B cell (primary cell): ENCODE data around the gene CCNT2. TPM values are rescaled to one million over a fixed set of nuclear protein-coding genes. Genes with fewer than 3 reads are reported as not detected.

ENCODE experiments used
- ATAC-seq: fragments of 200-7000 bp; cut with Tn5 transposase; one replicate; pipeline ENCODE4 v1.10.0; 2021; ENCODE audit warnings: low read depth, mild to moderate bottlenecking, moderate number of reproducible peaks, moderate library complexity
- CTCF ChIA-PET: fragments of 350-600 bp; sonication (Branson Sonifier 250); formaldehyde crosslinking; loops from one replicate; lab custom pipeline; 2021; ENCODE audit warnings: antibody characterized with exemption, inconsistent platforms; lab: Charles Lee
- POLR2A ChIA-PET: fragments of 350-600 bp; sonication (Branson Sonifier 250); formaldehyde crosslinking; loops from one replicate; lab custom pipeline; 2021; ENCODE audit warnings: antibody characterized with exemption; lab: Charles Lee
- DNase-seq: peaks from one replicate; pipeline ENCODE4 v3.0.0; 2013
- H2AFZ ChIP-seq: 2 replicates; pipeline ENCODE4 v1.6.1; 2012; ENCODE audit warnings: mild to moderate bottlenecking, low read depth, low read length; ENCODE audit not compliant: insufficient read depth, poor library complexity, severe bottlenecking
- H3K27ac ChIP-seq, 2 donors: 1 replicate in 1 of 2; 2 replicates in 1 of 2; pipeline ENCODE4 v1.5.1; 2012 to 2013; ENCODE audit warnings: low read length in 2 of 2, mild to moderate bottlenecking in 2 of 2, moderate library complexity in 1 of 2
- H3K27me3 ChIP-seq, 4 experiments: fragments of 200-600 bp in 1 of 4; sonication (generic) in 1 of 4; replicated peaks in 1 of 4; 1 replicate in 2 of 4; 2 replicates in 2 of 4; pipeline versions ENCODE4 v1.6.1 to v1.7.0; 2013 to 2016; ENCODE audit warnings: low read length in 3 of 4, mild to moderate bottlenecking in 2 of 4, mixed read lengths in 1 of 4, moderate library complexity in 1 of 4; ENCODE audit not compliant: insufficient read depth in 4 of 4, control insufficient read depth in 3 of 4; ENCODE audit errors: control extremely low read depth in 1 of 4
- H3K36me3 ChIP-seq, 2 experiments: replicated peaks in 1 of 2; 1 replicate in 1 of 2; 2 replicates in 1 of 2; pipeline versions ENCODE4 v1.6.1 to v1.7.1; 2013; ENCODE audit warnings: low read length in 1 of 2; ENCODE audit not compliant: insufficient read depth in 2 of 2, control insufficient read depth in 1 of 2; ENCODE audit errors: control extremely low read depth in 1 of 2, extremely low read depth in 1 of 2
- H3K4me1 ChIP-seq, 2 donors: fragments of 200-600 bp in 1 of 2; sonication (generic) in 1 of 2; 1 replicate in 1 of 2; 2 replicates in 1 of 2; pipeline versions ENCODE4 v1.5.1 to v1.6.1; 2013 to 2017; ENCODE audit warnings: low read length in 2 of 2; ENCODE audit not compliant: control insufficient read depth in 2 of 2, insufficient read depth in 2 of 2
- H3K4me2 ChIP-seq: replicated peaks from 2 replicates; pipeline ENCODE3; 2012; ENCODE audit warnings: mild to moderate bottlenecking, low read depth, low read length; ENCODE audit not compliant: poor library complexity, severe bottlenecking
- H3K4me3 ChIP-seq, 5 experiments: fragments of 200-600 bp in 1 of 5; sonication (generic) in 1 of 5; 1 replicate in 3 of 5; 2 replicates in 2 of 5; pipeline versions ENCODE4 v1.5.1 to v1.7.0; 2011 to 2016; ENCODE audit warnings: low read length in 4 of 5, mild to moderate bottlenecking in 4 of 5, low read depth in 2 of 5, control low read depth in 1 of 5, moderate library complexity in 1 of 5; ENCODE audit not compliant: insufficient read depth in 1 of 5; ENCODE audit errors: control extremely low read depth in 1 of 5, extremely low read depth in 1 of 5
- H3K79me2 ChIP-seq: fragments of 200-600 bp; sonication (generic); one replicate; pipeline ENCODE4 v1.6.0; 2016; ENCODE audit warnings: low read length; ENCODE audit not compliant: control insufficient read depth, insufficient read depth
- H3K9ac ChIP-seq: fragments of 200-600 bp; sonication (generic); 2 replicates; pipeline ENCODE4 v1.6.1; 2017; ENCODE audit warnings: mild to moderate bottlenecking, low read length, moderate library complexity
- H3K9me3 ChIP-seq, 3 donors: one replicate each; pipeline versions ENCODE4 v1.6.1 to v1.7.1; 2013; ENCODE audit warnings: low read length in 2 of 3; ENCODE audit not compliant: control insufficient read depth in 2 of 3, insufficient read depth in 1 of 3; ENCODE audit errors: control extremely low read depth in 1 of 3
- H4K20me1 ChIP-seq: 2 replicates; pipeline ENCODE4 v1.6.0; 2012; ENCODE audit warnings: mild to moderate bottlenecking, low read length; ENCODE audit not compliant: insufficient read depth, control insufficient read depth, poor library complexity, severe bottlenecking
- H3K27ac Mint-ChIP-seq: one replicate; pipeline ENCODE4 v1.8.0; 2021; ENCODE audit warnings: mixed read lengths
- H3K27me3 Mint-ChIP-seq: one replicate; pipeline ENCODE4 v1.8.0; 2021; ENCODE audit warnings: mixed read lengths
- H3K4me1 Mint-ChIP-seq: one replicate; pipeline ENCODE4 v1.8.0; 2021; ENCODE audit warnings: mixed read lengths
- H3K4me3 Mint-ChIP-seq: one replicate; pipeline ENCODE4 v1.8.0; 2021; ENCODE audit warnings: mixed read lengths
- H3K9me3 Mint-ChIP-seq: one replicate; pipeline ENCODE4 v1.8.0; 2022; ENCODE audit warnings: mixed read lengths; ENCODE audit not compliant: insufficient read depth
- EZH2 ChIP-seq: IDR thresholded peaks from 2 replicates; pipeline ENCODE4 v1.6.1; 2012; ENCODE audit warnings: borderline replicate concordance, low read depth, mild to moderate bottlenecking, moderate library complexity, low read length; ENCODE audit not compliant: insufficient read depth, poor library complexity, severe bottlenecking
- WGBS: methylation state at CpG from one replicate; pipeline ENCODE4 v1.1.5; 2013; ENCODE audit warnings: missing lambda C conversion rate; ENCODE audit not compliant: insufficient coverage; 5-methylcytosine and 5-hydroxymethylcytosine counted together
- intact Hi-C: fragments of 100-400 bp; cut with micrococcal nuclease; formaldehyde crosslinking; loops from one replicate; pipeline ENCODE4 v1.10.0; 2022
- polyA plus RNA-seq: library from polyadenylated mRNA; depleted of rRNA; stranded (reverse); fragments of >200 nt; gene quantifications from 2 replicates; pipeline ENCODE4 v1.2.3, GENCODE V29; 2012
- total RNA-seq, 2 donors: library from RNA; stranded (reverse); fragments of 120-200 nt in 1 of 2; gene quantifications; 1 replicate in 1 of 2; 2 replicates in 1 of 2; pipeline versions ENCODE4 v1.2.3 to v1.2.4, GENCODE V29; 2013 to 2022
- TF ChIP-seq, protein P1 (sequence below): fragments of 200-600 bp; IDR thresholded peaks from one replicate; pipeline ENCODE4 v1.8.0; 2022; ENCODE audit warnings: antibody characterized with exemption, mild to moderate bottlenecking

Gene CCNT2
- total and polyA plus RNA-seq, 2 donors (not counting 1 experiment from before 2014, with no cell fraction given): 17.4 to 86.7 TPM

DNA sequence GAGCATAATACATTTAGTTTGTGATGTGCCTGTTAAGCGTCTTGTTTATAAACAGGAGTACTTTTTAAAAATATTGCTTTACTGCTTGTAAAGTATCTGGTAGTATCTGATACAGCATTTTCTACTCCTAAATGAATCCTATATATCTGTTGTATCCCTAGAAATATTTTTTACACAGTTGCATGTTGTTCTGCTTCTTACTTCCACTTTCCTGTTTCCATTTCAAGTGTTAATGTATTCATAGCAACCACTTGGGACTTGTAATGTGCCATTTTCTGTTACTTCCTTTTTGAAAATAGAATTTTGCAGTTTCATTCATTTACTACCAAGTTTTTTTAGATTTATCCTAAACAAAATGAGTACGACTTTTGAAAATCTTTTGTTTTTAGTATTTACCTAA lies 24.9 kb downstream of the CCNT2 start:
- TF ChIP-seq, protein P1, sequence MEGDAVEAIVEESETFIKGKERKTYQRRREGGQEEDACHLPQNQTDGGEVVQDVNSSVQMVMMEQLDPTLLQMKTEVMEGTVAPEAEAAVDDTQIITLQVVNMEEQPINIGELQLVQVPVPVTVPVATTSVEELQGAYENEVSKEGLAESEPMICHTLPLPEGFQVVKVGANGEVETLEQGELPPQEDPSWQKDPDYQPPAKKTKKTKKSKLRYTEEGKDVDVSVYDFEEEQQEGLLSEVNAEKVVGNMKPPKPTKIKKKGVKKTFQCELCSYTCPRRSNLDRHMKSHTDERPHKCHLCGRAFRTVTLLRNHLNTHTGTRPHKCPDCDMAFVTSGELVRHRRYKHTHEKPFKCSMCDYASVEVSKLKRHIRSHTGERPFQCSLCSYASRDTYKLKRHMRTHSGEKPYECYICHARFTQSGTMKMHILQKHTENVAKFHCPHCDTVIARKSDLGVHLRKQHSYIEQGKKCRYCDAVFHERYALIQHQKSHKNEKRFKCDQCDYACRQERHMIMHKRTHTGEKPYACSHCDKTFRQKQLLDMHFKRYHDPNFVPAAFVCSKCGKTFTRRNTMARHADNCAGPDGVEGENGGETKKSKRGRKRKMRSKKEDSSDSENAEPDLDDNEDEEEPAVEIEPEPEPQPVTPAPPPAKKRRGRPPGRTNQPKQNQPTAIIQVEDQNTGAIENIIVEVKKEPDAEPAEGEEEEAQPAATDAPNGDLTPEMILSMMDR: no peak
- no peak for TF ChIP-seq EZH2
- peaks cover 21 to 55% of the 10 kb centered on the region in 2 experiments for H3K36me3 ChIP-seq
- H3K79me2 ChIP-seq: peaks cover 54% of the 10 kb centered on the region
- no peaks in the 10 kb centered on the region for H3K9me3 ChIP-seq
- POLR2A ChIA-PET: no interaction called here
- no peak overlapping the region for H2AFZ ChIP-seq
- Mint-ChIP-seq H3K4me1 (peaks cover 30% of the 10 kb centered on the region), H3K27ac (peak overlapping the region; percentile 44), H3K27me3 (no peaks in the 10 kb centered on the region), H3K9me3 (no peaks in the 10 kb centered on the region), H3K4me3 (peak overlapping the region; percentile 59)
- H3K4me3 ChIP-seq: peak overlapping the region in 1 of 5 experiments; percentile 19
- H3K27ac ChIP-seq: peak overlapping the region; percentile 42 to 58
- peaks cover 2% of the 10 kb centered on the region for H4K20me1 ChIP-seq
- DNase-seq (peak; percentile 47), ATAC-seq (peak; percentile 45)
- intact Hi-C loops: loop anchor here (1.0 to 10.0 kb wide), 2 partner anchors 25 to 111 kb away; partner anchors contain the start of genes CCNT2 and RAB3GAP1
- H3K9ac ChIP-seq: no peak overlapping the region
- H3K27me3 ChIP-seq: no peaks in the 10 kb centered on the region
- peaks cover 9 to 21% of the 10 kb centered on the region in 2 donors for H3K4me1 ChIP-seq
- no CpG with 5 or more reads among the region's 2 CpGs for WGBS
- peak overlapping the region; percentile 58 for H3K4me2 ChIP-seq
- CTCF ChIA-PET: interaction anchor here (0.8 kb wide), 1 partner anchor 492 kb away, joined by 3 read pairs; no protein-coding TSS in a partner anchor

DNA sequence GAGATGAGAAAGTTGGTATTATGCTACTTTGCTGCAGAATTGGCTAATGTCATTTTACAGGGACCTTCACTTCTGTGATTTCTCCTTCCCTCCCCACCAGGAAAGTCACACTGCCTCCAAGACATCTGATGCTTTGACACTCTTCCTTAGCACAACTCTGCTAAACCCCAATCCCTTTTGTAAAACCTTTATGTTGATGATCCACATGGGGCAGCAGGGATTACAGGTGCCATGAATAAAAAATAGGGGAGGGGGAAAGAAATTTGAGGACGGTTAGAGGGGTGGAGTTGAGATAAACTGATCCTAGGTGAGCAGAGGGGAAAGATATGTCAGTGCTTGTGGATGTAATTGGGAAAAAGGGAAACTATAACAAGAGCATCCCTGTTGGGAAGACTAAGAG lies 26.4 kb downstream of the CCNT2 start:
- Histone ChIP-seq H4K20me1 (peaks cover 3% of the 10 kb centered on the region), H3K79me2 (peaks cover 41% of the 10 kb centered on the region)

More for the DNA sequence above, 26.4 kb downstream of the CCNT2 start:
- H3K4me2 ChIP-seq: no peak overlapping the region
- POLR2A ChIA-PET: no interaction called here
- intact Hi-C loops: loop anchor here (10.0 kb wide), 1 partner anchor 110 kb away; the partner anchor contains the start of gene RAB3GAP1
- peaks cover 19 to 53% of the 10 kb centered on the region in 2 experiments for H3K36me3 ChIP-seq
- no peak overlapping the region for H3K9ac ChIP-seq
- H3K27me3 ChIP-seq: no peaks in the 10 kb centered on the region
- Mint-ChIP-seq H3K27ac (no peak overlapping the region), H3K27me3 (no peaks in the 10 kb centered on the region), H3K4me3 (no peak overlapping the region), H3K9me3 (no peaks in the 10 kb centered on the region), H3K4me1 (peaks cover 32% of the 10 kb centered on the region)
- H3K27ac ChIP-seq: no peak overlapping the region
- no peaks in the 10 kb centered on the region for H3K9me3 ChIP-seq
- no peak overlapping the region for H3K4me3 ChIP-seq
- no peak overlapping the region for H2AFZ ChIP-seq
- CTCF ChIA-PET: interaction anchor here (0.6 kb wide), 2 partner anchors 16 to 32 kb away, joined by 3 read pairs; no protein-coding TSS in a partner anchor
- DNase-seq: no peak
- 100% methylated on average over 1 of the region's 1 CpG for WGBS
- H3K4me1 ChIP-seq: peaks cover 9 to 21% of the 10 kb centered on the region in 2 donors
- ATAC-seq: no peak
- TF ChIP-seq, protein P1: no peak
- TF ChIP-seq EZH2: no peak
